ENCODE data around the gene KRTAP12-4.

- TF ChIP-seq CTCF (IDR thresholded peaks at IDR 0.05) (no peak), POLR2AphosphoS5 (IDR thresholded peaks at IDR 0.05) (no peak)
Observed at GRCh38 chr21:44612669-44613229, 41.7 kb downstream of the KRTAP12-4 start.
